ENCODE data around the gene MYCBPAP. TPM values are rescaled to one million over a fixed set of nuclear protein-coding genes. Genes with fewer than 3 reads are reported as not detected.

The MYCBPAP gene
- total RNA-seq, 1 experiment from 2014 or later, result 0.52 TPM

- H3K27ac Mint-ChIP-seq (ENCODE audit: unreplicated experiment), result no peak overlapping the region
- H3K4me3 Mint-ChIP-seq (ENCODE audit: low read depth, unreplicated experiment), result no peak overlapping the region
- DNase-seq, result no peak
These were observed 40.4 kb upstream of the MYCBPAP start for GRCh38 chr17:50467855-50468303.

GRCh38 chr17:50468304-50469207 is 39.7 kb upstream of the MYCBPAP start, which contains the start of gene CHAD:
CHAD (minus strand) TSS chr17:50468880; CDS start chr17:50468813, 67 bp downstream.
- H3K36me3 Mint-ChIP-seq (ENCODE audit: insufficient read depth, unreplicated experiment), result peaks cover 62% of the 10 kb centered on the region
- peaks cover 9% of the 10 kb centered on the region for H3K4me1 Mint-ChIP-seq (ENCODE audit: low read depth, unreplicated experiment)
- DNase-seq, result no peak
- TF ChIP-seq CTCF (IDR thresholded peaks at IDR 0.05; ENCODE audit: unreplicated experiment), result no peak
- no peaks in the 10 kb centered on the region for H3K27me3 Mint-ChIP-seq (ENCODE audit: unreplicated experiment)
- no peak within 1 kb of the TSS for H3K4me3 Mint-ChIP-seq (ENCODE audit: low read depth, unreplicated experiment)
- H3K27ac Mint-ChIP-seq (ENCODE audit: unreplicated experiment), result no peak within 1 kb of the TSS
- no peaks in the 10 kb centered on the region for H3K9me3 Mint-ChIP-seq (ENCODE audit: low read depth, unreplicated experiment)
- CTCF ChIA-PET, result interaction anchor here (0.6 to 1.1 kb wide), 2 partner anchors 11 to 639 kb away, joined by 3 read pairs; no protein-coding TSS in a partner anchor
- intact Hi-C loops (cut with micrococcal nuclease; ENCODE audit: unreplicated experiment), result no loop called here
- no TSS peak for BruUV-seq (replicated peaks)

More at GRCh38 chr17:50467855-50468303, 40.4 kb upstream of the MYCBPAP start:
- no peaks in the 10 kb centered on the region for H3K9me3 Mint-ChIP-seq (ENCODE audit: low read depth, unreplicated experiment)
- BruUV-seq (replicated peaks), result no TSS peak
- H3K27me3 Mint-ChIP-seq (ENCODE audit: unreplicated experiment), result no peaks in the 10 kb centered on the region
- H3K4me1 Mint-ChIP-seq (ENCODE audit: low read depth, unreplicated experiment), result peaks cover 9% of the 10 kb centered on the region
- H3K36me3 Mint-ChIP-seq (ENCODE audit: insufficient read depth, unreplicated experiment), result peaks cover 55% of the 10 kb centered on the region
- CTCF ChIA-PET, result interaction anchor here (0.6 to 1.1 kb wide), 2 partner anchors 11 to 37 kb away, joined by 3 to 4 read pairs; no protein-coding TSS in a partner anchor
- no peak for TF ChIP-seq CTCF (IDR thresholded peaks at IDR 0.05; ENCODE audit: unreplicated experiment)
- intact Hi-C loops (cut with micrococcal nuclease; ENCODE audit: unreplicated experiment), result no loop called here

GRCh38 chr17:50469208-50469605 is 39.0 kb upstream of the MYCBPAP start:
- CTCF ChIA-PET, result no interaction called here
- no TSS peak for BruUV-seq (replicated peaks)
- H3K9me3 Mint-ChIP-seq (ENCODE audit: low read depth, unreplicated experiment), result no peaks in the 10 kb centered on the region

More at GRCh38 chr17:50469208-50469605, 39.0 kb upstream of the MYCBPAP start:
- H3K4me1 Mint-ChIP-seq (ENCODE audit: low read depth, unreplicated experiment), result peaks cover 9% of the 10 kb centered on the region
- intact Hi-C loops (cut with micrococcal nuclease; ENCODE audit: unreplicated experiment), result no loop called here
- DNase-seq, result no peak
- H3K27me3 Mint-ChIP-seq (ENCODE audit: unreplicated experiment), result no peaks in the 10 kb centered on the region
- H3K36me3 Mint-ChIP-seq (ENCODE audit: insufficient read depth, unreplicated experiment), result peaks cover 65% of the 10 kb centered on the region
- no peak overlapping the region for H3K4me3 Mint-ChIP-seq (ENCODE audit: low read depth, unreplicated experiment)
- TF ChIP-seq CTCF (IDR thresholded peaks at IDR 0.05; ENCODE audit: unreplicated experiment), result no peak
- H3K27ac Mint-ChIP-seq (ENCODE audit: unreplicated experiment), result no peak overlapping the region
